GM18873 (cell line): ENCODE data around the gene LST1.

Source experiments
- ATAC-seq: cut with Tn5 transposase; IDR thresholded peaks from one replicate; pipeline ENCODE4 v1.9.1; 2021; ENCODE audit warnings: mild to moderate bottlenecking, moderate library complexity, moderate number of reproducible peaks; ENCODE audit not compliant: unreplicated experiment, low FRiP score

Gene LST1

DNA sequence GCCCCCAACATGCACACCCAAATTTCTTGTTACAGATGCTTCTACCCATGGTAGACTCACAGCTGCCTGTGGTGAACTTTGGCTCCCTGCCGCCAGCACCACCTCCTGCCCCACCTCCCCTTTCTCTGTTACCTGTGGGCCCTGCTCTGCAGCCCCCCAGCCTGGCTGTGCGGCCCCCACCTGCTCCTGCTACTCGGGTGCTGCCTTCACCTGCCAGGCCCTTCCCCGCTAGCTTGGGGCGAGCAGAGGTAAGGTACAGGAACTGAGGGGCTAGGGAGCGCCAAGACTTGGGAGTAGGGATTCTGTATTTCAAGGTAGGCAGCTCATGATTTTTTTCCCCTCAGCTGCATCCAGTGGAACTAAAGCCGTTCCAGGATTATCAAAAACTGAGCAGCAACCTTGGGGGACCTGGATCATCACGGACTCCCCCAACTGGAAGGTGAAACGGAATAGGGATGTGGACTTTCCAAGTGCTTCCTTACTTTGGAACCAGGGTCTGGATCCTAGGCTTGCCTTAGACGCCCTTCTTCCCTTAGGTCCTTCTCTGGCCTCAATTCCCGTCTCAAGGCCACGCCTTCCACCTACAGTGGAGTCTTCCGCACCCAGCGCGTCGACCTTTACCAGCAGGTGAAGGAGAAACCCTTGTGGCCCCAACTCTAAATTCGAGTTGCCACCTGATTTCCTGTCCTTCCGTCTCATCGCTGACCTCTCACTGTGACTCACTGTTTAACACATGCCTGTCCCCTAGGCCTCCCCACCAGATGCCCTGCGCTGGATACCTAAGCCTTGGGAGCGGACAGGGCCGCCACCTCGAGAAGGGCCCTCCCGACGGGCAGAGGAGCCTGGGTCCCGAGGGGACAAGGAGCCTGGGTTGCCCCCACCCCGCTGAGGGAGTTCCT, 50.9 kb downstream of the LST1 start:
- no peak for ATAC-seq
